ENCODE data around the gene SCAF4.

DNA sequence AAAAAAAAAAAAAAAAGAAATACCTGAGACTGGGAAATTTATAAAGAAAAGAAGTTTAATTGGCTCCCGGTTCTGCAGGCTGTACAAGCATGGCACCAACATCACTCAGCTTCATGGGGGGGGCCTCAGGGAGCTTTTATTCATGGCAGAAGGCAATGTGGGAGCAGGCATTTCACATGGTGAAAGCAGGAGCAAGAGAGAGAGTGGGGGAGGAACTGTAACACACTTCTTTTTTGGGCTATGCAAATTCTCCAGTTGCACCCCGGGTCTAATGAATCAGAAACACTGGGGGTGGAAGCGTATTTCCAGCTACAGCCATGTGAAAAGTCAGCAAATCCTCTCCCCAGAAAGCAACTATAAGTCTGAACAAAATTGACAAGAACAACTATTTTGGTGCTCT lies 84.3 kb downstream of the SCAF4 start:
- TF ChIP-seq POLR2A (IDR thresholded peaks at IDR 0.05), result no peak
- TF ChIP-seq CTCF (IDR thresholded peaks at IDR 0.05), result no peak

Data from right lobe of liver (tissue), 4 donors.